PC-3 (cell line): ENCODE results near the gene BAHD1. TPM values are rescaled to one million over a fixed set of nuclear protein-coding genes. Genes with fewer than 3 reads are reported as not detected.

ENCODE experiments used
- ATAC-seq: fragments of 200-7000 bp; cut with Tn5 transposase; 2 replicates; pipeline ENCODE4 v1.9.1; 2020; ENCODE audit warnings: mild to moderate bottlenecking, moderate library complexity
- BruUV-seq: library from RNA; stranded (reverse); fragments of 400-500 nt; replicated peaks from 2 replicates; lab custom pipeline; 2021; lab: Mats Ljungman, UMichigan
- CTCF ChIA-PET: fragments of 300-600 bp; sonication (Branson Sonifier 250); formaldehyde crosslinking; loops from one replicate; lab custom pipeline; 2022; ENCODE audit warnings: antibody characterized with exemption; lab: Charles Lee
- POLR2A ChIA-PET: fragments of 300-600 bp; sonication (Branson Sonifier 250); formaldehyde crosslinking; loops from one replicate; lab custom pipeline; 2022; ENCODE audit warnings: antibody characterized with exemption; ENCODE audit not compliant: unreplicated experiment; lab: Charles Lee
- DNase-seq: peaks from one replicate; pipeline ENCODE4 v3.0.0-alpha.2; 2015
- H2AFZ ChIP-seq: fragments of 300-600 bp; sonication (generic); 2 replicates; pipeline ENCODE4 v1.6.0; 2016; ENCODE audit warnings: antibody characterized with exemption, low read length
- H3F3A ChIP-seq: fragments of 300-600 bp; sonication (generic); one replicate; pipeline ENCODE4 v1.6.0; 2017; ENCODE audit warnings: antibody characterized with exemption, low read length, control low read depth, mild to moderate bottlenecking; ENCODE audit not compliant: unreplicated experiment
- H3K27ac ChIP-seq: fragments of 300-600 bp; sonication (generic); 2 replicates; pipeline ENCODE4 v1.5.1; 2016; ENCODE audit warnings: mild to moderate bottlenecking, low read length
- H3K27me3 ChIP-seq: fragments of 300-600 bp; sonication (generic); 2 replicates; pipeline ENCODE4 v1.6.1; 2016; ENCODE audit warnings: low read length, mixed read lengths
- H3K36me3 ChIP-seq: fragments of 300-600 bp; sonication (generic); 2 replicates; pipeline ENCODE4 v1.6.1; 2016; ENCODE audit warnings: low read depth, mixed run types, low read length, mixed read lengths
- H3K4me1 ChIP-seq: fragments of 300-600 bp; sonication (generic); 2 replicates; pipeline ENCODE4 v1.5.1; 2016; ENCODE audit warnings: low read length; ENCODE audit not compliant: insufficient read depth
- H3K4me2 ChIP-seq: fragments of 300-600 bp; sonication (generic); 2 replicates; pipeline ENCODE4 v1.6.0; 2016; ENCODE audit warnings: low read length
- H3K4me3 ChIP-seq: fragments of 300-600 bp; sonication (generic); 2 replicates; pipeline ENCODE4 v1.5.1; 2016; ENCODE audit warnings: mild to moderate bottlenecking, low read length, mixed read lengths
- H3K79me2 ChIP-seq: fragments of 300-600 bp; sonication (generic); 2 replicates; pipeline ENCODE4 v1.6.1; 2017; ENCODE audit warnings: low read length, mixed read lengths
- H3K9ac ChIP-seq: fragments of 300-600 bp; sonication (generic); 2 replicates; pipeline ENCODE4 v1.6.0; 2016; ENCODE audit warnings: mild to moderate bottlenecking, low read length
- H3K9me2 ChIP-seq: fragments of 300-600 bp; sonication (generic); replicated peaks from 2 replicates; pipeline ENCODE4 v1.6.1; 2016; ENCODE audit warnings: mixed run types, low read length, mixed read lengths
- H3K9me3 ChIP-seq: fragments of 300-600 bp; sonication (generic); 2 replicates; pipeline ENCODE4 v1.6.1; 2016; ENCODE audit warnings: low read length, mixed read lengths
- H4K20me1 ChIP-seq: fragments of 300-600 bp; sonication (generic); 2 replicates; pipeline ENCODE4 v1.6.1; 2016; ENCODE audit warnings: low read length, mixed read lengths
- EZH2 ChIP-seq: fragments of 300-600 bp; sonication (generic); IDR thresholded peaks from one replicate; pipeline ENCODE4 v1.6.1; 2017; ENCODE audit warnings: antibody characterized with exemption, mild to moderate bottlenecking, low read length; ENCODE audit not compliant: unreplicated experiment
- EZH2phosphoT487 ChIP-seq: fragments of 300-600 bp; sonication (generic); IDR thresholded peaks from 2 replicates; pipeline ENCODE4 v1.6.1; 2018; ENCODE audit warnings: mild to moderate bottlenecking, antibody characterized with exemption, low read length, borderline replicate concordance
- intact Hi-C: fragments of 100-400 bp; cut with micrococcal nuclease; formaldehyde crosslinking; loops from 2 replicates; pipeline ENCODE4 v1.9.0; 2023
- total RNA-seq: library from RNA; depleted of rRNA; stranded (reverse); fragments of >200 nt; gene quantifications from 2 replicates; pipeline ENCODE4 v1.2.3, GENCODE V29; 2014
- TF ChIP-seq, protein P1 (sequence below): fragments of 300-600 bp; sonication (generic); conservative IDR thresholded peaks from 2 replicates; pipeline ENCODE4 v1.5.1; 2017; ENCODE audit warnings: antibody characterized with exemption, low read depth, mild to moderate bottlenecking, low read length

BAHD1 gene
- total RNA-seq, 1 experiment from 2014 or later, result 18.8 TPM

DNA sequence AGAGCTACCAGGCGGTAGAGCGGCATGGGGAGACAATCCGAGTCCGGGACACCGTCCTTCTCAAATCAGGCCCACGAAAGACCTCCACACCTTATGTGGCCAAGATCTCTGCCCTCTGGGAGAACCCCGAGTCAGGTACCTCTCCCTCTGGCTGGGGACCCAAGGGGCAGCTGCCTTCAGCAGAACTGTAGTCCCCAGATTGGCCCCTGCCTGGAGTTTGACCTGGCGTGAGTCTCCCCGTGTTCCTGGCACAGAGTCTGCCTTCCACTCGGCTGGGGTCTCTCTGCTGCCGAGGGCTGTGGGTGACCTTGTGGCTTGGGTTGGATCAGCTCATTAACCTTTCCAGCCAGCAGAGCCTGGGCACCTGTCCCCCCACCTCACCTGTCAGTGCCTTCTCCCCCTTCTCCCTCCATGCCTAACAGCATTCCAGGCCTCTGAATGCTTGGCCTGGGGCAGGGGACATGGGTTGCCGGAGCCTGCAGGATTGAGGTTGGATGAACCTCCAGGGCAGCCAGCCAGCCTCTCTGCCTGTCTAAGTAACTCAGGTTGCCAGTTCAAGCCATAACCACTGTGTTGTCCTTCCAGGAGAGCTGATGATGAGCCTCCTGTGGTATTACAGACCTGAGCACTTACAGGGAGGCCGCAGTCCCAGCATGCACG, 23.3 kb downstream of the BAHD1 start:
- Histone ChIP-seq H3K9ac (no peak overlapping the region), H3K27me3 (no peaks in the 10 kb centered on the region), H3K9me3 (no peaks in the 10 kb centered on the region), H3K79me2 (no peaks in the 10 kb centered on the region), H4K20me1 (no peaks in the 10 kb centered on the region), H3K4me3 (no peak overlapping the region), H3F3A (no peaks in the 10 kb centered on the region), H3K9me2 (no peaks in the 10 kb centered on the region), H2AFZ (no peak overlapping the region), H3K4me1 (no peaks in the 10 kb centered on the region), H3K27ac (no peak overlapping the region), H3K36me3 (peaks cover 15% of the 10 kb centered on the region; the same call in 1 of the 2 replicates), H3K4me2 (no peak overlapping the region)
- no peak for ATAC-seq
- ChIA-PET POLR2A (no interaction called here), CTCF (no interaction called here)
- no peak for DNase-seq
- TF ChIP-seq EZH2 (no peak), EZH2phosphoT487 (no peak)
- TF ChIP-seq, protein P1, sequence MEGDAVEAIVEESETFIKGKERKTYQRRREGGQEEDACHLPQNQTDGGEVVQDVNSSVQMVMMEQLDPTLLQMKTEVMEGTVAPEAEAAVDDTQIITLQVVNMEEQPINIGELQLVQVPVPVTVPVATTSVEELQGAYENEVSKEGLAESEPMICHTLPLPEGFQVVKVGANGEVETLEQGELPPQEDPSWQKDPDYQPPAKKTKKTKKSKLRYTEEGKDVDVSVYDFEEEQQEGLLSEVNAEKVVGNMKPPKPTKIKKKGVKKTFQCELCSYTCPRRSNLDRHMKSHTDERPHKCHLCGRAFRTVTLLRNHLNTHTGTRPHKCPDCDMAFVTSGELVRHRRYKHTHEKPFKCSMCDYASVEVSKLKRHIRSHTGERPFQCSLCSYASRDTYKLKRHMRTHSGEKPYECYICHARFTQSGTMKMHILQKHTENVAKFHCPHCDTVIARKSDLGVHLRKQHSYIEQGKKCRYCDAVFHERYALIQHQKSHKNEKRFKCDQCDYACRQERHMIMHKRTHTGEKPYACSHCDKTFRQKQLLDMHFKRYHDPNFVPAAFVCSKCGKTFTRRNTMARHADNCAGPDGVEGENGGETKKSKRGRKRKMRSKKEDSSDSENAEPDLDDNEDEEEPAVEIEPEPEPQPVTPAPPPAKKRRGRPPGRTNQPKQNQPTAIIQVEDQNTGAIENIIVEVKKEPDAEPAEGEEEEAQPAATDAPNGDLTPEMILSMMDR, result no peak
- intact Hi-C loops, result no loop called here
- BruUV-seq, result no TSS peak

DNA sequence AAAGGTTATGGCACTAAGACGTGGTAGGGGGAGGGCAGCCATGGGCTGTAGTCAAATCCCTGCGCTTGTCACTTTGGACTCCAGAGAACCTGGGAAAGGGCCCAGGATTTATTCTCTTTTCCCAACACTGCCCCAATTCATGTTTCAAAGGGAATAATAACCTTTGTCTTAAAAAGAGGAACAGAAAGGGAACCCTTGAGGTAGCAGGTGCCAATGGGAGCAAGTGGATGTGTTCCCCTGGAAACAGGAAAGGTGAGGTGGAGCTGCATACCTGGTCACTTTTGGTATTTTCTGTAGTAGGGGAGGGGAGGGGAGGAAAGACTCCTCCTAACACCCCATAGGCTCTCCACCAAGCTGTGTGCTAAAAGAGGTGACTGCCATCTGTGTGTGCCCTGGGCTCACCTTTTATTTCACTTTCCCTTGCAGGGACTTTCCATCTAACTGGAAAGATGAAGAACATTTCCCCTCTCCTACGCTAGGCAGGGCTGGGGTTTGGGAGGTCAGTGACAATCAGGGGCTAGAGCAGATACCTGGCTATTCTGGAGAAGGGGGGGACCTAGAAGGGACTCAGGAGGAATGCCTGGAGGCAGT, 23.9 kb downstream of the BAHD1 start:
- no TSS peak for BruUV-seq
- intact Hi-C loops, result no loop called here
- TF ChIP-seq EZH2 (no peak), EZH2phosphoT487 (no peak)
- TF ChIP-seq, protein P1, result no peak
- ChIA-PET CTCF (no interaction called here), POLR2A (no interaction called here)
- Histone ChIP-seq H3K9me3 (no peaks in the 10 kb centered on the region), H3K4me2 (no peak overlapping the region), H3K27ac (no peak overlapping the region), H3K4me1 (no peaks in the 10 kb centered on the region), H3K79me2 (no peaks in the 10 kb centered on the region), H3K9me2 (no peaks in the 10 kb centered on the region), H3K27me3 (no peaks in the 10 kb centered on the region), H2AFZ (no peak overlapping the region), H3F3A (peaks cover under 1% of the 10 kb centered on the region), H3K36me3 (peaks cover 15% of the 10 kb centered on the region; the same call in 1 of the 2 replicates), H3K9ac (no peak overlapping the region), H4K20me1 (no peaks in the 10 kb centered on the region), H3K4me3 (no peak overlapping the region)
- no peak for ATAC-seq
- no peak for DNase-seq

DNA sequence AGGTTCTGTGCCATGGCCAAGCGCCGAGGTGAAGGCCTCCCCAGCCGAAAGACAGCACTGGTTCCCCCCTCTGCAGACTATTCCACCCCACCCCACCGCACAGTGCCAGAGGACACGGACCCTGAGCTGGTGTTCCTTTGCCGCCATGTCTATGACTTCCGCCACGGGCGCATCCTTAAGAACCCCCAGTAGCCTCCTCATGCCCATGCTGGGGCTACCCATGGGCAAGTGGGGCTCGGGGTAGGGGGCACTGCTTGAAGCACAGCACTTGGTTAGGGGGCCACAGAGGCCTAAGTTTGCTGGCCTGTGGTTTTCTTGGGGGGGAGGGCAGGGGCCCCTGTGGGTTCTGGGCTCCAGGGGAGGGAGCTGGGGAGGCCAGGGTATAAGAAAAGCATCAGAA, 25.2 kb downstream of the BAHD1 start:
- Histone ChIP-seq H3K4me3 (no peak overlapping the region), H3K4me1 (peaks cover 9% of the 10 kb centered on the region), H3F3A (peaks cover 4% of the 10 kb centered on the region), H3K9me3 (no peaks in the 10 kb centered on the region), H3K36me3 (peaks cover 15% of the 10 kb centered on the region; the same call in 1 of the 2 replicates), H3K4me2 (no peak overlapping the region), H3K79me2 (no peaks in the 10 kb centered on the region), H4K20me1 (no peaks in the 10 kb centered on the region), H3K27ac (no peak overlapping the region), H3K27me3 (no peaks in the 10 kb centered on the region), H3K9me2 (no peaks in the 10 kb centered on the region), H2AFZ (no peak overlapping the region), H3K9ac (no peak overlapping the region)
- no TSS peak for BruUV-seq
- ChIA-PET CTCF (no interaction called here), POLR2A (no interaction called here)
- DNase-seq (no peak), ATAC-seq (no peak)
- TF ChIP-seq EZH2 (no peak), EZH2phosphoT487 (no peak)
- TF ChIP-seq, protein P1, result no peak
- intact Hi-C loops, result no loop called here
